Stimulated activated CD8-positive, alpha-beta memory T cell treated with anti-CD3 and anti-CD28 coated beads, Interleukin-7, amount 100 ng/mL, for 1 hour (primary cell): ENCODE data around the gene NFKBIE.
"Not testable (repeated sequence)": the region's sequence is repeated elsewhere in the genome, so short reads cannot be mapped to it uniquely, and the experiment has no call there.

Experiments used
- DNase-seq, 2 donors: peaks; one replicate each; pipeline ENCODE4 v3.0.0-alpha.2; 2020; ENCODE audit warnings: low read depth in 2 of 2

Gene NFKBIE, protein sequence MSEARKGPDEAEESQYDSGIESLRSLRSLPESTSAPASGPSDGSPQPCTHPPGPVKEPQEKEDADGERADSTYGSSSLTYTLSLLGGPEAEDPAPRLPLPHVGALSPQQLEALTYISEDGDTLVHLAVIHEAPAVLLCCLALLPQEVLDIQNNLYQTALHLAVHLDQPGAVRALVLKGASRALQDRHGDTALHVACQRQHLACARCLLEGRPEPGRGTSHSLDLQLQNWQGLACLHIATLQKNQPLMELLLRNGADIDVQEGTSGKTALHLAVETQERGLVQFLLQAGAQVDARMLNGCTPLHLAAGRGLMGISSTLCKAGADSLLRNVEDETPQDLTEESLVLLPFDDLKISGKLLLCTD

DNA sequence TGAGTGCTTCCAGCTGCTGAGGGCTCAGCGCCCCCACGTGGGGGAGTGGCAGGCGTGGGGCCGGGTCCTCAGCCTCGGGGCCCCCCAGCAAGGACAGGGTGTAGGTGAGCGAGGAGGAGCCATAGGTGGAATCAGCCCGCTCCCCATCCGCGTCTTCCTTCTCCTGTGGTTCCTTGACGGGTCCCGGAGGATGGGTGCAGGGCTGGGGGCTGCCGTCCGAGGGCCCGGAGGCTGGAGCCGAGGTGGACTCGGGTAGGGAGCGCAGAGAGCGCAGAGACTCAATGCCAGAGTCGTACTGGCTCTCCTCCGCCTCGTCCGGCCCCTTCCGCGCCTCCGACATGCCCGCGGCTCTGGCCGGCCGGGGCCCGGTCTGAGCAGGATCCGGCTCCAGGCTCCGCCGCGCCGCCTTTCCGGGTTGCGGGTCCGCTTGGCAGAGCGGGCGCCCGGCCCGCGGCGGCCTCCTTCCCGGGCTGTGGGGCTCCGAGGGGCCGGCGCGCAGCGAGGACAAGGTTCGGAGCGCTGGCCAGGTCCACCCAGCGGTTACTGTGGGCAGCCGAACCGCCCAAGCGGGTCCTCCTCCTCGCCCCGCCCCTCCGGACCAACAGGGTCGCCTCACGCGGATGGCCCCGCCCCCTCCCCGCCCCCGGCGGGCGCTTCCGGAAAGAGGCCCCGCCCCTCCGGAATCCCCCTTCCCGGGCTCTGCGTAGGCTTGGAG lies at the start of gene NFKBIE:
TSS of gene NFKBIE (minus strand) at position 545 of the 715 bp plus-strand sequence. CDS start at position 340, 205 bp downstream.
- peak; percentile 95 to 96 for DNase-seq

DNA sequence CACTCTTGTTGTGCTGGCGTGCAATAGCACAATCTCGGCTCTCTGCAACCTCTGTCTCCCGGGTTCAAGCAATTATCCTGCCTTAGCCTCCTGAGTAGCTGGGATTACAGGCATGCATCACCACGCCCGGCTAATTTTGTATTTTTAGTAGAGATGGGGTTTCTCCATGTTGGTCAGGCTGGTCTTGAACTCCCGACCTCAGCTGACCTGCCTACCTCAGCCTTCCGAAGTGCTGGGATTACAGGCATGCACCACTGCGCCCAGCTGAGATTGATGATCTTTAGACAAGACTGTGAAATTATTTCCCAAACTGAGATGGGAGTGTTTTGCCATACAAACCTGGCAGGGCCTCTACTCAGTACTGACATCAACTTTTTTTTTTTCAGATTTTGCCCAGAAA lies 49.3 kb upstream of the NFKBIE start:
- DNase-seq, result not testable (repeated sequence)

DNA sequence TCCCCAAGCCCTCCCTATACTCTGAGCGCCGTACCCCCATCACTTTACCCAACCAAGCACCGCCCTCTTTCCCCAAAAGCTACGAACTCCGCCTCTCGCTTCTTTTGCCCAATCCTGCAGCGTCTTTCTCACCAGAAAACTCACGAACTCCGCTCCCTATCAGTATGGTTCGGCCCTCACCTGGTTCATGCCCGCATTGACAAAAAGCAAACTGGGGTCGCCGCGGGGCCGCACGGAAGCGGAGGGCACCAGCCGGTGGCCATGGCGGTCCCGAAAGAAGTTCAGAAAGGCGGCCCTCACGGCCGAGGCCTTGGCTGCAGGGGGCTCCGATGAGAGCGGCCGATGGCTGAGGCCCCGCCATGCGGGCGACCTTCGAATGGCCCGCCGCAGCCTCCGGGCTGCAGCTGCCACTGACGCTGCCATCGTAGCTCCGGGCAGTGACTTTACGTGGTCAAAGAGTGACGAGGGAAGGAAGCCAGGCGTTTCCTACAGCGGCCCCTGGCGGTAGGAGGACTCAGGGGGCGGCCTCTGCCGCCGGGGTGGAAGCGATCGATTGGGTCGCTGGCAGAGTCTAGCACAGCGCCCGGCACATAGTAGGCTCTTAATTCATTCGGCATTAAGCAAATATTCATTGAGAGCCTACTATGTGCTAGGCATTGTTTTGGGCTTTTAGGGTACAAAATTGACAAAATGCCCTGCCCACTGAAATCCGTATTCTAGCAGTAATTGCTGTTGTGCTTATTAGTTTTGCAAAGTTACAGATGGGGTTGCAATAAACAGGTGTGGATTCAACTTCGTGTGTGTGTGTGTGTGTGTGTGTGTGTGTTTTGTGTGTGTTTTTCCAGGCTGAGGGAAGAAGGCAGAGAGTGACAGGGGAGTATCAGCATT lies 47.8 kb upstream of the NFKBIE start, which contains the start of gene AARS2:
TSS of gene AARS2 (minus strand) at position 447 of the 888 bp plus-strand sequence. CDS start at position 423, 24 bp downstream.
- peak; percentile 93 for DNase-seq

DNA sequence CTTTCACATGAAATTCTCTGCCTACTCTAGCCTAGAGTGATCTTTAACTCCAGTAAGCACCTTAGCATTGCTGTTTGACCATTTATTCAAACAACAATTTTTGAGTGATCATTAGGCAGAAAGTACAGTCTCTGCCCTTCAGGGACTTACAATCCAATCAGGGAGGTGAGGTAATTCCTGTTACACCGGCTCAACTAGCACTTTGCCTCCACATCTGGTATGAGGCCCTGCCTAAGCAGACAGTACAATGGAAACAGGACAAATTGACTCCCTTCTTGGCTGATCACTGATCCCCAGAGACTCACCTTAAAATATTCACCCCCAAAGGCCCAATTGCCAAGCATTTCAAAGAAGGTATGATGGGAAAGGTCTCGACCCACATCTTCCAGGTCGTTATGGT lies 46.4 kb upstream of the NFKBIE start:
- no peak for DNase-seq

GRCh38 chr6:44311304-44311703 lies 46.0 kb upstream of the NFKBIE start:
- DNase-seq, result no peak

GRCh38 chr6:44310241-44310640 lies 44.9 kb upstream of the NFKBIE start:
- DNase-seq, result no peak

- DNase-seq, result no peak
These were observed 44.3 kb upstream of the NFKBIE start for GRCh38 chr6:44309631-44310030.

DNA sequence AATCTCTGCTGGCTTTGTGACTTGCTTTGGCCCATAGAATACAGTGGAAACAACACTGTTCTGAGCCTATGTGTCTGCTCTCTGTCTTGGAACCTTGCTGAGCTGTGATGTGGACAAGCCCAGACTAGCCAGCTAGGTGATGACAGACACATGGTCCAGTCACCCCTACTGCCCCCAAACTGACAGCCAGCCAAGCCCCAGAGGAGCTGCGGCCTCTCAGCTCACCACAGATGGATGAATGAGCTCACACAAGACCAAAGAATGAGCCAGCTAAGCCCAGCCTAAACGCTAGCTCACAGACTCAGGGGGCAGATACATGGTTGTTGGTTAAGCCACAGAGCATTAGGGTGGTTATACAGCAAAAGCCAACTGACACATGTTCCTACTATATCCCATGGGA lies 43.7 kb upstream of the NFKBIE start:
- no peak for DNase-seq

GRCh38 chr6:44307217-44307616 lies 41.9 kb upstream of the NFKBIE start:
- no peak for DNase-seq

- DNase-seq, result no peak
These were observed 41.4 kb upstream of the NFKBIE start for GRCh38 chr6:44306710-44307109.

DNA sequence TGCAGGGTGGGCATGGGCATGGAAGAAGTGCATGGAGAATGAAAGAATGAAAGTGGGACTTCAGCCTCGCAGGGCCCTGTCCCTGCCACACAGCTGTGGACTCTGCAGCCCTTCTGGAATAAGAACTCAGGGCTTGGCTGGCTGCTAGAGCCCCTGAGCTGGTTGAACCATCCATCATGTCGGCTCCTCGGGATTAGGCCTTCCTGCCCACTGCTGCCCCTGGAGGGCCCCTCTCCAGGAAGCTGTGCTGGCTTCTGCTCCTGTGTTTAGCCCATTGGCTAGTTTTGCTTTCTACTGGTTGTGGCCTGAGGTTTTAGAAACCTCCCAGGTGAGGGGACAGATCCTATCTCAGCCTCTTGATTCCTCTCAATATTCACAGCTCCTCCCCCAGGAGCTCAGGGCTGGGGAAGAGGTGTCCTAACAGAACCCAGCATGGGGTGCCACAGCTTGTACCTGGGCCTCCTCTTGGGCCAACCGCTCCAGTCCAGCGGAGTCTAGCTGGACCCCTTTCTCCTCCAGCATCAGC lies 39.9 kb upstream of the NFKBIE start:
- no peak for DNase-seq

- peak in 1 of 2 donors; percentile 6 for DNase-seq
These were observed 39.2 kb upstream of the NFKBIE start for GRCh38 chr6:44304282-44305199.

GRCh38 chr6:44303842-44304241 lies 38.5 kb upstream of the NFKBIE start:
- no peak for DNase-seq

DNA sequence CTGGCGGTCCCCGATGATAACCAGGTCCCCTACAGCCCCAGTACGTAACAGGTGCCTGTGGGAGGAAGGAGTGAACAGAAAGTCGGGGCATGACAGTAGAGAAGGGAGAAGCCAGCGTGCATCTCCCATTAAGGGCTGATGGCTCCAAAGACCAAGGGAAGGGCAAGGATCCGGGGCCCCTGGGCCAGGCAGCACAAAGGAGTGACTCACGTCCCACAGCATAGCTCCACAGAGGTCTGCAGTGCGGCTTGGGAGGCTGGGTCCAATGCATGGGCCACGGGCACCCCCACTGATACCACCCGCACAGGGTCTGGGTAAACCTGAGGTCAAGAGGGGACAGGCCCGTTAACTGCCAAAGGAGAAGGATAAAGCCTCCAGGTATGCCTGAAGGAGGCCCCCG lies 37.5 kb upstream of the NFKBIE start:
- no peak for DNase-seq

DNA sequence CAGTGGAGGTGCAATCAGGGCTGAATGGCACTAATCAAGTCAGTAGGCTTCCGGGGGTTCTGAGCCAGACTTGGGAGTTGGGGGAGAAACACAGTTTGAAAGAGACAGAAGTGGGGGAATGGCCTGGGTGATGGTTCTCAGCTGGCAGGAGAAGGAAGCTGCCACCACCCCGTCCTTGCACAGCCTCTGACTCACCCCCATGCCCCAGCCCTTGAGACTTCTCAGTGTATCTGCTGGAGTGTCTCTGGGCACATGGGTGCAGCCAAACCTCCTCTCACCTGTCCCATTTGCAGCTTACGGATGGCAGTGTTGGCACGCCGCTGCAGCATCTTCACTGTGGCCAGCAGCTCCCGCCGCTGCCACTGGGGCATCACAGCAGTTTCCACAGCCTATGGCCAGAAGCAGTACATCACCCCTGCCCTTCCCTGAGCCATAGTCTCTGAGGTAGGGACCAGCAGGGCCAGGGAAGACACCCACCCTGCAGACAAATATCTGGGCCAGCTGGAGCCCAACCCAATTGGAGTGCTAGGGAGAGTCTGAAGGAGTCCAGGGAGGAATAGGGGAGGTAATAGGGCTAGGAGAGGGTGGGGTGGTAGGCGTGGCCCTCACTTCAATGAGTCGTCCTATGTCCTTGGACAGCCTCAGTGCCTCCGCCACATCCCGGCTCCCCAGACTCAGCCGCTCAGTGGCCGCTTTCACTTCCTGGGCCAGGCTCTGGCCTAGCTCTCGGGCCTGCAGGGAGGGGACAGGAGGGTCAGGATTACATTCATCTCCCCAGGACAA lies 36.6 kb upstream of the NFKBIE start:
- DNase-seq, result no peak

GRCh38 chr6:44301106-44301505 lies 35.8 kb upstream of the NFKBIE start:
- DNase-seq, result no peak

GRCh38 chr6:44300292-44300823 lies 35.0 kb upstream of the NFKBIE start:
- DNase-seq, result no peak

GRCh38 chr6:44298864-44299263 lies 33.5 kb upstream of the NFKBIE start:
- no peak for DNase-seq

GRCh38 chr6:44298055-44298803 lies 32.9 kb upstream of the NFKBIE start:
- DNase-seq, result no peak
